Stimulated activated CD4-positive, alpha-beta T cell treated with anti-CD3 and anti-CD28 coated beads, Interleukin-15, amount 100 ng/mL, for 48 hours (primary cell): ENCODE results near the gene BBS12.
"Not testable (repeated sequence)": the region's sequence is repeated elsewhere in the genome, so short reads cannot be mapped to it uniquely, and the experiment has no call there.

Source experiments
- DNase-seq, 2 donors: peaks; one replicate each; pipeline ENCODE4 v3.0.0-alpha.2; 2020; ENCODE audit warnings: low read depth in 2 of 2

The BBS12 gene

DNA sequence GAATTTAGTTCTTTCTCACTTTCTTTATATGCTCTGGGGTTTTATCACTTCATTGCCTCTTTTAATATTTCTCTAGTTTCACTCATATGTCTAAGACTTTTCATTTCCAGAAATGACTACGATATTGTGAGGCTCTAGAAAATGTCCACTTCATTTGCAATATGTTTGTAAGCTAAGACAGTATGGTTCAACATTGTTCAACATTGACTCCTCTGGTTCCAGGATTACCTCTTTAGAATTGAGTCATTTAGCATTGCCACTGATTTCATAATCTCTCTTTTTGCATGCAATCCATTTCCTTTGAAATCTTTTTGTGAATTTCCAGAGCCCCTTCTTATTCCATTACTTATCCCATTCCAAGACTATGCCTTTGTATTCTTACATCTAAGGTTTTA lies 32.3 kb downstream of the BBS12 start:
- DNase-seq: no peak

DNA sequence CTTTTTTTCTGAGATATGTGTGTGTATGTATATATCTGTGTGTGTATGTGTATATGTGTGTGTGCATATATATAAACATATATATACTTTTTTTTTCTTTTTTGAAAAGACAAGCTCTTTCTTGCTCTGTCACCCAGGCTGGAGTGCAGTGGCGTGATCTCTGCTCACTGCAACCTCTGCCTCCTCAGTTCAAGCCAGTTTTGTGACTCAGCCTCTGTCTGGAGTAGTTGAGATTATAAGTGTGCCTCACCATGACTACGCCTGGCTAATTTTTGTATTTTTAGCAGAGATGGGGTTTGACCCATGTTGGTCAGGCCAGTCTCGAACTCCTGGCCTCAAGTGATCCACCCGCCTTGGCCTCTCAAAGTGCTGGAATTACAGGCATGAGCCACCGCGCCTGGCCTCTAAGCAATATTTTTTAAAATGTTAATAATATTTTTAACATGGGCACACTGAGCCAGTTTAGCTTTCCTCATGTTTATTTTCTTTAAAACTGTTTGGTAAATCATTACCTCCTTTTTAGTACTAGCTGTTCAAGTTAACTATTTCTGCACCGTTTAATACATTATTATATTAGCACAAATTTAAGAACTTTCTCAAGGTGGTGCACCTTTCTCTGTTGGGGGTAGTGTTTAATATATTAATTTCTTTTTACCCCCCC lies 33.3 kb downstream of the BBS12 start:
- DNase-seq: no peak

DNA sequence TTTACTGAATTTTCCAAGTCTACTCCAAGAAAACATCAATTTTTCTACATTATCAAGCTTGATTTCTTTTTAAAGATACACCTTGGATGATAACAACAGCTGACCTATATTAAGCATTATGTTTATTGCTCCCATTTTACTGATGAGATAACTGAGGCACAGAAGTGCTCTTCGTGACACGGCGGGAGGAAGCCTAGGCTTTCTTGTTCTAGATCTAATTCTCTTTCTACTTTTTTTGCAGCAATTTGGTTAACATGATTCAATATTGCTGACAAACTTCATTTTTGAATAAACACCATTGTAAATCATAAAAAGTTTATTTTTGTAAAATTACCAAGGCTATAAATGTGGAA lies 33.8 kb downstream of the BBS12 start:
- DNase-seq: no peak

DNA sequence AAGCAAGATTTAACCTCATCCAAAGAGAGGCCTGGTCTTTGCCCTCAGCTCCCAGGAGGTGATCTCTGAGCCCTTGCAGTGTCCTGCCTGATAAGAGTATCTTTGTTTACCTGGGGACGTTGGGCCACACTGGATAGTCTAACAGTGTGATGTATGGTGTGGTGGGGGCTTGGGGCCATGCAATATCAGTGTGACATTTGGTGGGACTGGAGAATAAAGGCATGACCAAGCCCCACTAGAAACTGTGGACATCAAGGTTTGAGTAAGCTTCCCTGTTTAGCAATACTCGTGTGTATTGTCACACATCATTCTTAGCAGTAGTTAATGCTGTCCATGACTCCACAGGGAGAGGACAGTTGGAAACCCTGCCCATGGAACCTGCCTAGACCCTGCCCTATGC lies 34.4 kb downstream of the BBS12 start:
- no peak for DNase-seq

DNA sequence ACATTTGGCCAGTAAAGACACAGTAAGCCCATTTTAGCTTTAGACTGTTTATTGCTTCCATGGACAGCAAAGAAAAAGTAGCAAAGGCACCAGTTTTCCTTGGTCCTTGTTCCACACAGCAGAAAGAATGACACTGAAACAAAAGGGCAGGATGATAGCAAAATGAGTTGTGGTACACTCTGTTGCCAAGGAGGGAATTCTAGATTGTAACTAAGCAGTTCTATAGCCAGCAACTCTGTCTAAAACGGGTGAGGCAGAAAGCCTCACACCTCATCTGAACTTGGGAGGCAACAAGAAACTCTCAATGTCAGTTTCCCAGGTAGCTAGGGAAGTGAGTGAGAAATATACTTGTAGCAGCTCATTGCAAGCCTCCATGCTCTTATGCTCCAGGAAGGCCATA lies 39.2 kb downstream of the BBS12 start:
- no peak for DNase-seq

GRCh38 chr4:122772311-122772710 lies 39.8 kb downstream of the BBS12 start:
- no peak for DNase-seq

DNA sequence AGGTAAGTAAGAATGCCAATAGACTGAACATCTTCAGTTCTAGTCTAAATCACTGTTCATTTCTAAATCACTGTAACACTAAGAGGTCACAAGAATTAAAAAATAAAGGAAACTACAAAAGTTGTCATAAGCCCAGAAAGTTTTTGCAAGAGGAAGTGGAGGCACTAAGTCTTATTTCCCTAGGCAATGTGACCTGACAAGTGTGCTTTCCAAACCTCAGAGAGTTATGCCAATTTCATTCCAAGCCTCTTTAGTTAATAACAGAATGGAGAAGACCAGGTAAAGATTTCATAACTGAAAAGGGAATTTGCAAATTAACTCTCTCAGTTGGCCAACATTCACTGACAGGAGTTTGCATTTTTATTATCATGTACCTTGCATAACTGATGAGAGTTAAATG lies 40.5 kb downstream of the BBS12 start:
- DNase-seq: no peak

DNA sequence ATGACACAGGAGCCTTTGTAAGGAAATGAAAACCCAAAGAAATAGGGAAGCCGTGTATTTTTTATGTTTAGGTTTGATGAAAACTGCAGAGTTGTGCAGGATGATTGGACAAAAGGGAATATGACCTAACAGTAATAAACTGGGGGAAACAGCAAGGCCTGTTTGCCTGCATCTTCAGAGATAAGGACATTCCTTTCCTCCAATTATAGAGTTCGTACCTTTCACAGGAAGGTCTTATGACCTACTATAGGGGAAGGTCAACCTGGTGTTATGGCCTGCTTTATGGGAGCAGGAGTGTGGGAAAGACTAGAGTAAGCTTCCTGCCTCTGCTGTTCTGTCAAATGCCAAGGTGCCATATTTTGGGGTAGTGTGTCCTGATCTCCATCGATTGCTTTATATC lies 42.5 kb downstream of the BBS12 start:
- no peak for DNase-seq

- no peak for DNase-seq
These were observed 43.7 kb downstream of the BBS12 start for GRCh38 chr4:122775987-122776836.

DNA sequence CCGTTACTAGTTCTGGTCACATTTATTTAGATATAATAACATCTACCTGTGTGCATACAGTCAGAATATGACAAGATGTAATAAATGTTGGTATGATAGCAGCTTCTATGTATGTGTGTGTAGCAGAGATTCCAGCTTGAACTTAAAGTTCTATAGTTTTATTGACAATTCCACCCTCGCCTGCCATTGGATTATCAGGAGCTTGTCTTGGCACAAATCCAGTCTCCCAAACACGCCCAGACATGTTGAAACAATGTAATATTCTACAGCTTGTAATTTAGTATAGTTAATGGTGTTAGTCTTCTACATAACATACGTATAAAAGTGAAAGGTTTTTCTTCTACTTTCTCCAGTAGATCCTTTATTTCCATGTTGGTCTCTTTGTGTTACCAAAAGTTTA lies 44.4 kb downstream of the BBS12 start:
- DNase-seq: no peak

GRCh38 chr4:122777846-122778673 lies 45.6 kb downstream of the BBS12 start:
- DNase-seq: no peak

GRCh38 chr4:122781486-122781885 lies 49.0 kb downstream of the BBS12 start:
- DNase-seq: no peak

DNA sequence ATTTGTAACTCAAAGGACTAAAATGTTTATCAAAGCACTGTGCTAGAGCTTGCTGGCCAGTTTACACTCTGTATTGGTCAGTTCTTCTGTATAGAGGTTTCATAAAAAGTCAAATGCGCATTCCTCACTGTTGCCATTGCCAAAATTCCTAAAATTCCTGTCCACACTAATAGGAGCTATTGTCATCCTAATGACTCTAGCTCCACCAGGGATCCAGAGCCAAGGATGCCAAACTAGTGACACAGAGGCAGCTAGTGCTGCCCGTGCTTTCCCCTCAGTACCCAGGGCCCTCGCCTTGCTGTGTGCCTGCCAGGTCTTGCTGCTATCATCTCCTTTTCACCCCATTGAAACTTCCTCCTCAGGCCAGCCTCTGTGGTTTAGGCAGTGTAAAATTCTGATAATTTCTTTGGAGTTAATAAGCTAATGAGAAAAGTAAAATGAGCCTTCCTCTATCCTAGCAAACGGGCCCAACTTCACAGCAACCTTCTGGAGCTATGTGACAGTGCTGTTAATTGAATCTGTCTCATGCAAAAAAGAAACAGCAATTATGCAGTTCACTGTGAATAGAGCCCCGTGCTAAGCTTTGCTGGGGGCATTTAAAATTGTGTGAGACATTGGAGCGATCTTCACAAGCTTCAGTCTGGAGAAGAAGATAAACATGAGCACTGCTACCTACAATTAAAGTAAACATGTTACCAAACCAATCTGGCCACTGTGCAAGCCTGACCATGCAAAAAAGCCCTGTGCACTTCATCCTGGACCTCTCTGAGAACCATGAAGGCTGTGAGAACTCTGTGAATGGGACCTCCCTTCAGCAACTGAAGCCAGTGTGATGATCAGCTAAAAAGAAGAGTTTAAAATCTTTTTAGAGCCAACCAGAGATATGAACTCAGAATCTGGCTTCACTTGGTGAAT lies 51.1 kb downstream of the BBS12 start:
- DNase-seq: no peak

DNA sequence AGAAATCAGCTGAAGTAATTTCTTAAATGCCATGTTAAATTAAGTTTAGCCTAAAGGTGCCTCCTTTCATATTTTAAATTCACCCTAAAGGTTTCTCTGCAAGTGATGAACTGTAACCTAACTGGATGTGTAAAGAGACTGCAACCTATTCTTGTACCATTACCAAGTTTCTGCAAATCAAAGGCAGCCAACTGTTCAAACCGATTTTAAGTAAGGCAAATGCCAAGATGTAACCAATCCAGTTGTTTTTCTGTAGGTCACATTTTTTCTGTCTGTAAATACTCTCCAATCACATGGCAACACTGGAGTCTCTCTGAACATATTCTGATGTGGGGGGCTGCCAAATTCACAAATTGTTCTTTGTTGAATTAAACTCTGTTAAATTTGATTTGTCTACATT lies 51.8 kb downstream of the BBS12 start:
- no peak for DNase-seq

DNA sequence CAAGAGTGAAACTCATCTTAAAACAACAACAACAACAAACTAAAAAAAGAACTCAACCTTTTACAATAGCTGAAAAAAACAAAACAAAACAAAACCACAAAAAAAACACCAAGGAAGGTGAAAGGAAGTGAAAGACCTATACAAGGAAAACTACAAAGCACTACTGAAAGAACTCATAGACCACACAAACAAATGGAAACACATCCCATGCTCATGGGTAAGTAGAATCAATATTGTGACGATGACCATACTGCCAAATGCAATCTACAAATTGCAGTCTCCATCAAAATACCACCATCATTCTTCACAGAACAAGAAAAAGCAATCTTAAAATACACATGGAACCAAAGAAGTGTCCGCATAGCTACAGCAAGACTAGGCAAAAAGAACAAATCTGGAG lies 52.6 kb downstream of the BBS12 start:
- DNase-seq: no peak

GRCh38 chr4:122786296-122786695 lies 53.8 kb downstream of the BBS12 start:
- DNase-seq: peak in 1 of 2 donors; percentile 4

GRCh38 chr4:122786920-122787319 lies 54.4 kb downstream of the BBS12 start:
- not testable (repeated sequence) for DNase-seq

DNA sequence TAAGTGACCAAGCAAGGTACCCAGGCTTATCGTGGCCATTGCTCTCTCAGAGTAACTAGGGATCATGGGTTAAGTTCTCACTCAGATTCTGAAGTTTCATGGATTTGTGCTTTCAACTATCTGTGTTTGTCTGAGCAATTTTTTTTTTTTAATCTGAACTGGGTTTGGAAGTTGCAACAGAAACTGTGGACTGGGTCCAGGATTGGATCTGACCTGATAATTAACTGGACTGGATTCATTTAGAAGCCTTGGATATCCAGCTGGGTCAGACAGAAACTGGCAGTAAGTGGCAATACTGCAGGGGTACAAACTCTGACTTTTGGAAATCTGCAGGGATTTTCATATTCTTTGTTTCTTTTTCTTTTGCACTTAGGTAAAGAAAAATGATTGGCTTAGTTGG lies 55.4 kb downstream of the BBS12 start:
- DNase-seq: no peak

- no peak for DNase-seq
These were observed 56.4 kb downstream of the BBS12 start for GRCh38 chr4:122788935-122789334.

GRCh38 chr4:122793811-122794210 lies 61.3 kb downstream of the BBS12 start:
- DNase-seq: no peak
